OCI-LY7 (cell line): Measurements from ENCODE around the gene POLR2E. TPM values are rescaled to one million over a fixed set of nuclear protein-coding genes. Genes with fewer than 3 reads are reported as not detected.

Experiments
- BruUV-seq: library from RNA; stranded (reverse); fragments of 400-500 nt; replicated peaks from 2 replicates; lab custom pipeline; 2021; lab: Mats Ljungman, UMichigan
- CTCF ChIA-PET: fragments of 300-600 bp; sonication (Branson Sonifier 250); formaldehyde crosslinking; loops from one replicate; lab custom pipeline; 2022; ENCODE audit warnings: antibody characterized with exemption; ENCODE audit not compliant: unreplicated experiment; lab: Charles Lee
- POLR2A ChIA-PET: fragments of 300-600 bp; sonication (Branson Sonifier 250); formaldehyde crosslinking; loops from one replicate; lab custom pipeline; 2022; ENCODE audit warnings: antibody characterized with exemption; lab: Charles Lee
- DNase-seq: peaks from one replicate; pipeline ENCODE4 v3.0.0-alpha.2; 2015; ENCODE audit warnings: low spot score
- H2AFZ ChIP-seq: fragments of 200-600 bp; sonication (generic), shearing (Covaris generic); 2 replicates; pipeline ENCODE4 v1.6.1; 2014; ENCODE audit warnings: mild to moderate bottlenecking, antibody characterized with exemption, low read length, moderate library complexity
- H3K27ac ChIP-seq: fragments of 200-600 bp; sonication (generic); 2 replicates; pipeline ENCODE4 v1.5.1; 2014; ENCODE audit warnings: mixed run types, low read depth, mild to moderate bottlenecking, moderate library complexity, low read length, inconsistent platforms; ENCODE audit not compliant: poor library complexity, severe bottlenecking
- H3K36me3 ChIP-seq: fragments of 200-600 bp; sonication (generic); 2 replicates; pipeline ENCODE4 v1.6.1; 2014; ENCODE audit warnings: mild to moderate bottlenecking, antibody characterized with exemption, low read length, moderate library complexity, mixed read lengths; ENCODE audit not compliant: insufficient read depth
- H3K4me1 ChIP-seq: fragments of 200-600 bp; sonication (generic); 2 replicates; pipeline ENCODE4 v1.5.1; 2014; ENCODE audit warnings: mild to moderate bottlenecking, low read length; ENCODE audit not compliant: insufficient read depth, poor library complexity, severe bottlenecking
- H3K4me2 ChIP-seq: fragments of 200-600 bp; sonication (generic); 2 replicates; pipeline ENCODE4 v1.6.1; 2014; ENCODE audit warnings: mild to moderate bottlenecking, low read length
- H3K4me3 ChIP-seq: fragments of 200-600 bp; sonication (generic); 2 replicates; pipeline ENCODE4 v1.5.1; 2014; ENCODE audit warnings: mild to moderate bottlenecking, low read depth, low read length; ENCODE audit not compliant: poor library complexity, severe bottlenecking
- H3K79me2 ChIP-seq: fragments of 200-600 bp; sonication (generic); 2 replicates; pipeline ENCODE4 v1.6.1; 2016; ENCODE audit warnings: low read depth, mild to moderate bottlenecking, low read length, moderate library complexity, mixed read lengths; ENCODE audit not compliant: insufficient read depth
- H3K9me2 ChIP-seq: fragments of 200-600 bp; sonication (generic); 2 replicates; pipeline ENCODE4 v1.6.1; 2016; ENCODE audit warnings: mild to moderate bottlenecking, low read length, mixed read lengths; ENCODE audit not compliant: insufficient read depth
- H3K9me3 ChIP-seq: fragments of 200-600 bp; sonication (generic); 2 replicates; pipeline ENCODE4 v1.6.1; 2014; ENCODE audit warnings: mild to moderate bottlenecking, mixed run types, low read length, mixed read lengths
- H4K20me1 ChIP-seq: fragments of 200-600 bp; sonication (generic); 2 replicates; pipeline ENCODE4 v1.6.1; 2014; ENCODE audit warnings: mild to moderate bottlenecking, antibody characterized with exemption, low read length, moderate library complexity, mixed read lengths; ENCODE audit not compliant: insufficient read depth
- EZH2phosphoT487 ChIP-seq: fragments of 200-600 bp; sonication (generic); IDR thresholded peaks from 2 replicates; pipeline ENCODE4 v1.6.1; 2018; ENCODE audit warnings: low read depth, borderline replicate concordance, mild to moderate bottlenecking, mixed run types, antibody characterized with exemption, low read length, moderate library complexity, mixed read lengths
- intact Hi-C: fragments of 100-400 bp; cut with micrococcal nuclease; formaldehyde crosslinking; loops from one replicate; pipeline ENCODE4 v1.10.0; 2022; ENCODE audit not compliant: unreplicated experiment
- total RNA-seq, 2 experiments: library from RNA; depleted of rRNA in 1 of 2; stranded (reverse); fragments of >200 nt in 1 of 2; shearing (Covaris generic) in 1 of 2; gene quantifications; 2 replicates each; pipeline ENCODE4 v1.2.3, GENCODE V29; 2014 to 2022
- TF ChIP-seq, protein P1 (sequence below): fragments of 200-600 bp; sonication (generic); conservative IDR thresholded peaks from 2 replicates; pipeline ENCODE4 v1.5.1; 2014; ENCODE audit warnings: mild to moderate bottlenecking, antibody characterized with exemption, low read length, moderate library complexity, mixed read lengths

POLR2E gene
- total RNA-seq, 2 experiments from 2014 or later, result 153 to 193 TPM

DNA sequence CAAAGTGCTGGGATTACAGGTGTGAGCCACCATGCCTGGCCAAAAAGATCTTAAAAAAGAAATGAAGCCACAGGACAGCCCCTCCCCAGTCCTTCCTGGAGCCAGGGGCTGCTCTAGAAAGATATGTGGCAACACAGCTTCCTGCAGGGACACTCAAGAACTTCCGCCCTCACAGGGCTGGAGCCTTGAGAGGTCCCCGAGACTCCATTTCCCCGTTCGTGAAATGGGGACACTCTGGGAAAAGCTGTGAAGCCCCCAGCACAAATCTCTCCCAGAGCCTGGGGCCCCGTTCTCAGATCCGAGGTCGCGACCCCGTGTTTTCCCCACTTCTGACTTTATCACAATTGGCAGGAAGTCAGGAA is 6.1 kb upstream of the POLR2E start:
- Histone ChIP-seq H3K4me1 (peaks cover 38% of the 10 kb centered on the region), H3K36me3 (peaks cover 6% of the 10 kb centered on the region), H2AFZ (peak overlapping the region; percentile 90), H3K27ac (peak overlapping the region; percentile 80), H3K4me3 (peak overlapping the region; percentile 21), H3K4me2 (peak overlapping the region; percentile 81), H3K9me3 (no peaks in the 10 kb centered on the region), H4K20me1 (peaks cover 3% of the 10 kb centered on the region; the same call in 1 of the 2 replicates), H3K79me2 (no peaks in the 10 kb centered on the region), H3K9me2 (no peaks in the 10 kb centered on the region)
- peak; percentile 50 for DNase-seq
- ChIA-PET POLR2A (no interaction called here), CTCF (no interaction called here)
- intact Hi-C loops, result loop anchor here (5.0 kb wide), 2 partner anchors 34 to 79 kb away; partner anchors contain the start of genes ARHGAP45, RNU6-2 and TMEM259
- no peak for TF ChIP-seq EZH2phosphoT487
- TF ChIP-seq, protein P1, sequence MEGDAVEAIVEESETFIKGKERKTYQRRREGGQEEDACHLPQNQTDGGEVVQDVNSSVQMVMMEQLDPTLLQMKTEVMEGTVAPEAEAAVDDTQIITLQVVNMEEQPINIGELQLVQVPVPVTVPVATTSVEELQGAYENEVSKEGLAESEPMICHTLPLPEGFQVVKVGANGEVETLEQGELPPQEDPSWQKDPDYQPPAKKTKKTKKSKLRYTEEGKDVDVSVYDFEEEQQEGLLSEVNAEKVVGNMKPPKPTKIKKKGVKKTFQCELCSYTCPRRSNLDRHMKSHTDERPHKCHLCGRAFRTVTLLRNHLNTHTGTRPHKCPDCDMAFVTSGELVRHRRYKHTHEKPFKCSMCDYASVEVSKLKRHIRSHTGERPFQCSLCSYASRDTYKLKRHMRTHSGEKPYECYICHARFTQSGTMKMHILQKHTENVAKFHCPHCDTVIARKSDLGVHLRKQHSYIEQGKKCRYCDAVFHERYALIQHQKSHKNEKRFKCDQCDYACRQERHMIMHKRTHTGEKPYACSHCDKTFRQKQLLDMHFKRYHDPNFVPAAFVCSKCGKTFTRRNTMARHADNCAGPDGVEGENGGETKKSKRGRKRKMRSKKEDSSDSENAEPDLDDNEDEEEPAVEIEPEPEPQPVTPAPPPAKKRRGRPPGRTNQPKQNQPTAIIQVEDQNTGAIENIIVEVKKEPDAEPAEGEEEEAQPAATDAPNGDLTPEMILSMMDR, result no peak
- BruUV-seq, result no TSS peak

DNA sequence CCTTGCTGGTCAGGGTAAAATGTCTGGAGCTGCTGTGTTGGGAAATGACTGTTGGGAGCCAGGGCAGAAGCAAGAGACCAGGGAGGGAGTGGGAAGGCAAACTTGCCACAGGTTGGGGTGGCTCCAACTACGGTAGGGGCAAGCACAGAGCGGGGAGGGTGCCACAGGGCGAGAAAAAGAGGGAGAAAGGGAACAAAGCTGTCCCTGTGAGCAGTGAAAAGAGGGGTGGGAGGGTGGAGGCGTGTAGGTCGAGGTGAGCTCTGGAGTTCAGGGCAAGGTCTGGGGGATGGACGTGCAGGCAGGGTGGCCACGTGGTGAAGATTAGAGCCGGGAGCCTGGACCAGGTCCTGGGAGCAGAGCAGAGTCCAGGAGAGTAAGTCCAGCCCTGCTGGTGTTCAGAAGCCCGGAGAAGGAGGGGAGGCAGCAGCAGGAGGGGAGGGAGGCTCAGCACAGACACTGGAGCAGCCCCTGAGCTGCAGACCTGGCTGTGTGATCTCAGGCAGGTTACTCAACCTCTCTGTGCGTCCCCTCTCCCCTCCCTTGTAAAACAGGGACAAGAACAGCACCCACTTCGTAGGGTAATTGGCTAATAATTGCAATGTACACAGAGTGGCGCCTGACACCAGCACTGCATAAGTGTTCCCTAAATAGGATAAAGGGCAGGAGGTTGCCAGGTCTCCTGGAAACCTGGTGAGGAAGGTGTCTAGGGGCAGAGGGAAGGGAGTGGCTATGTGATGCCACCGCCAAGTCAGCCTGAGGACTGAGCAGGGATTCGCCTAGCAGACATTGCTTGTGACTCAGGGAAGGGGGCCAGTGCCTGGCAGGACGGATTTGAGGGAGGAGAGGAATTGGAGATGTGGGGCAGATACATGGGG is 3.2 kb upstream of the POLR2E start:
- Histone ChIP-seq H3K9me2 (no peaks in the 10 kb centered on the region), H3K36me3 (peaks cover 5% of the 10 kb centered on the region; the same call in 1 of the 2 replicates), H3K79me2 (peaks cover 16% of the 10 kb centered on the region), H3K4me1 (peaks cover 46% of the 10 kb centered on the region), H3K4me3 (no peak overlapping the region), H2AFZ (no peak overlapping the region), H4K20me1 (0 out of 2 replicates have a peak, but pooled peaks cover 4% of the 10 kb centered on the region), H3K9me3 (no peaks in the 10 kb centered on the region), H3K27ac (no peak overlapping the region), H3K4me2 (no peak overlapping the region)
- DNase-seq, result no peak
- TF ChIP-seq, protein P1, result no peak
- no peak for TF ChIP-seq EZH2phosphoT487
- intact Hi-C loops, result no loop called here
- BruUV-seq, result no TSS peak
- CTCF ChIA-PET, result no interaction called here
- POLR2A ChIA-PET, result no interaction called here

DNA sequence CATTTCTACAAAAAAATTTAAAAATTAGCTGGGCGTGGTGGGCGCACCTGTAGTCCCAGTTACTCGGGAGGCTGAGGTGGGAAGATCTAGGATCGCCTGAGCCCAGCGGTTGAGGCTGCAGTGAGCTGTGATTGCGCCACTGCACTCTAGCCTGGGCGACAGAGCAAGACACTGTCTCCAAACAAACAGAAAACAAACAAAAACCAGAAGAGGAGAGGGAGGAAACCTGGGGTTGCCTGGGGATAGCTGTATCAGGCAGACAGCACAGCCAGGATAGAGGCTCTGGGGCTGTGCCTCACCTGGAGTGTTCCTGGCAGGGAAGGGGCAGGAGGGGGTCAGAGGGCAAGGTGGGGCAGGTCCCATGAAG is 2.6 kb upstream of the POLR2E start:
- Histone ChIP-seq H3K9me2 (no peaks in the 10 kb centered on the region), H3K4me3 (no peak overlapping the region), H3K9me3 (no peaks in the 10 kb centered on the region), H3K27ac (no peak overlapping the region), H3K36me3 (peaks cover 12% of the 10 kb centered on the region; the same call in 1 of the 2 replicates), H4K20me1 (0 out of 2 replicates have a peak, but pooled peaks cover 4% of the 10 kb centered on the region), H2AFZ (no peak overlapping the region), H3K4me2 (no peak overlapping the region), H3K4me1 (peaks cover 40% of the 10 kb centered on the region), H3K79me2 (peaks cover 22% of the 10 kb centered on the region)
- ChIA-PET POLR2A (no interaction called here), CTCF (no interaction called here)
- intact Hi-C loops, result no loop called here
- no TSS peak for BruUV-seq
- no peak for DNase-seq
- TF ChIP-seq, protein P1, result no peak
- TF ChIP-seq EZH2phosphoT487, result no peak
